DND-41 (cell line): ENCODE measurements around the gene KNCN.

ENCODE experiments used
- ATAC-seq: fragments of 200-7000 bp; cut with Tn5 transposase; 3 replicates; pipeline ENCODE4 v1.9.1; 2021; ENCODE audit warnings: low read depth; ENCODE audit not compliant: insufficient read depth
- DNase-seq: peaks from one replicate; pipeline ENCODE4 v3.0.0-alpha.2; 2020
- H2AFZ ChIP-seq: 2 replicates; pipeline ENCODE4 v1.6.0; 2012; ENCODE audit warnings: low read depth, low read length
- H3K27ac ChIP-seq: 2 replicates; pipeline ENCODE4 v1.5.1; 2012; ENCODE audit warnings: low read length, inconsistent platforms
- H3K27me3 ChIP-seq: fragments of 200-600 bp; sonication (generic); 2 replicates; pipeline ENCODE4 v1.6.0; 2012; ENCODE audit warnings: low read length, mild to moderate bottlenecking, inconsistent platforms; ENCODE audit not compliant: insufficient read depth, poor library complexity
- H3K36me3 ChIP-seq: 2 replicates; pipeline ENCODE4 v1.5.1; 2012; ENCODE audit warnings: low read length, inconsistent platforms; ENCODE audit not compliant: insufficient read depth
- H3K4me1 ChIP-seq: 2 replicates; pipeline ENCODE4 v1.5.1; 2012; ENCODE audit warnings: mild to moderate bottlenecking, low read length; ENCODE audit not compliant: insufficient read depth
- H3K4me2 ChIP-seq: 2 replicates; pipeline ENCODE4 v1.6.0; 2012; ENCODE audit warnings: mild to moderate bottlenecking, moderate library complexity, low read length, inconsistent platforms; ENCODE audit not compliant: insufficient read depth
- H3K4me3 ChIP-seq, 2 experiments: fragments of 200-600 bp in 1 of 2; shearing (Covaris generic) in 1 of 2; 2 replicates each; pipeline ENCODE4 v1.5.1; 2012 to 2016; ENCODE audit warnings: inconsistent platforms in 2 of 2, low read length in 2 of 2, mild to moderate bottlenecking in 2 of 2, low read depth in 1 of 2, moderate library complexity in 1 of 2
- H3K79me2 ChIP-seq: 2 replicates; pipeline ENCODE4 v1.6.0; 2012; ENCODE audit warnings: low read length, inconsistent platforms; ENCODE audit not compliant: insufficient read depth
- H3K9ac ChIP-seq: 2 replicates; pipeline ENCODE4 v1.6.0; 2012; ENCODE audit warnings: low read depth, mild to moderate bottlenecking, inconsistent platforms, low read length, moderate library complexity
- H3K9me3 ChIP-seq: 2 replicates; pipeline ENCODE4 v1.5.1; 2012; ENCODE audit warnings: low read length, moderate library complexity, mild to moderate bottlenecking, inconsistent platforms; ENCODE audit not compliant: insufficient read depth, severe bottlenecking
- H4K20me1 ChIP-seq: 2 replicates; pipeline ENCODE4 v1.6.0; 2012; ENCODE audit warnings: low read length; ENCODE audit not compliant: insufficient read depth
- CTCF ChIP-seq: IDR thresholded peaks from 2 replicates; pipeline ENCODE4 v1.5.1; 2012; ENCODE audit warnings: borderline replicate concordance, low read length, moderate library complexity, mild to moderate bottlenecking; ENCODE audit not compliant: poor library complexity, severe bottlenecking; ENCODE audit errors: extremely low read depth
- EZH2 ChIP-seq: IDR thresholded peaks from 3 replicates; pipeline ENCODE4 v1.6.1; 2012; ENCODE audit warnings: borderline replicate concordance, low read depth, mild to moderate bottlenecking, moderate library complexity, low read length, inconsistent platforms; ENCODE audit not compliant: severe bottlenecking

Gene KNCN

DNA sequence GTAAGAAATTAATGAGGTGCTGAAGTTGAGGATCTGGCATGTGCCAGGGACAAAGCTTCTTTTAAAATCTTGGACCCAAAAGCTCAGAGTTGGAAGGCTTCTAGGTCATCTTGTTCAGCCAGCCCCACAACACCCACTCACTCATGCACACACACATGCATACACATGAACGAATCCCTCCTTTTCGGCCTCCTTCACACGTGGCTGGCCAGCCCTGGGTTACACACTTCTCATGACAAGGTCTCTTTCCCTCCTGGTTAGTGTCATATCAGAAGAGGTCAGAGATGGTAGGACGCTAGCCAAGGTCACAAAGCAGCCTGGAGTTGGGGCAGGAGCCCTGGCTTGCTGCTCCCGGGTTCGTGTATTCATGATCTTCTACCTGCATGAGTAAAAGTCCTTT, 54.9 kb downstream of the KNCN start:
- no peaks in the 10 kb centered on the region for H3K79me2 ChIP-seq
- no peaks in the 10 kb centered on the region for H3K36me3 ChIP-seq
- peaks cover 31% of the 10 kb centered on the region for H3K27me3 ChIP-seq

DNA sequence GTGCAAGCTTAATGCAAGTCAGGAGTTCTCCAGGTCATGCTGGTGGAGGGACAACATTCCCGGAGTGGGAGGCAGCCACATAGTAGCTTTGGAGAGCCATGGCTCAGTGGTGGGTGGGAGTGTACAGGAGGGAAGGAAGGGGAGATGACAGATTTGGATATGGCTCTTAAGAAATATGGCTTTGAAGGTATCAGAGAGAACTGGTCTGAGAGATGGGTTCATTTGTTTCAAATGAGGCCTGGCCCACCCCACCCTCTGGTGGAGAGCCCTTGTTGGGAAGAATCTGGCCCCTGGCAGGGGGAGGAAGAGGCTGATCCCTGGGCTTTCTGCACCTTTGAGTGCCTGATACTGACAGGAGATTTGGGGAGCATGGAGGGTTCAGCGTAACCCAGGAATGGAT, 55.7 kb downstream of the KNCN start:
- no peak for ATAC-seq

More for the DNA sequence above, 54.9 kb downstream of the KNCN start:
- no peak overlapping the region for H3K4me2 ChIP-seq
- H3K9ac ChIP-seq, result no peak overlapping the region
- DNase-seq, result no peak
- no peaks in the 10 kb centered on the region for H3K4me1 ChIP-seq
- H3K4me3 ChIP-seq, result no peak overlapping the region
- H4K20me1 ChIP-seq, result no peaks in the 10 kb centered on the region
- ATAC-seq, result no peak
- H3K9me3 ChIP-seq, result no peaks in the 10 kb centered on the region
- TF ChIP-seq CTCF (no peak), EZH2 (no peak)
- no peak overlapping the region for H2AFZ ChIP-seq
- H3K27ac ChIP-seq, result no peak overlapping the region

More for the DNA sequence above, 55.7 kb downstream of the KNCN start:
- H3K9ac ChIP-seq, result no peak overlapping the region
- H3K4me2 ChIP-seq, result no peak overlapping the region
- no peaks in the 10 kb centered on the region for H3K36me3 ChIP-seq
- H3K4me1 ChIP-seq, result no peaks in the 10 kb centered on the region
- H3K27me3 ChIP-seq, result peaks cover 37% of the 10 kb centered on the region
- H3K9me3 ChIP-seq, result no peaks in the 10 kb centered on the region
- no peak for TF ChIP-seq CTCF
- no peak overlapping the region for H3K4me3 ChIP-seq
- no peaks in the 10 kb centered on the region for H3K79me2 ChIP-seq
- H3K27ac ChIP-seq, result no peak overlapping the region
- no peak overlapping the region for H2AFZ ChIP-seq
- no peaks in the 10 kb centered on the region for H4K20me1 ChIP-seq
- DNase-seq, result no peak
